Stimulated activated CD4-positive, alpha-beta T cell treated with anti-CD3 and anti-CD28 coated beads, Interleukin-4, amount 100 ng/mL, for 4 hours (primary cell): ENCODE measurements around the gene ZNF407.

Source experiments
- DNase-seq, 2 experiments: peaks; one replicate each; pipeline ENCODE4 v3.0.0-alpha.2; 2020

Gene ZNF407

DNA sequence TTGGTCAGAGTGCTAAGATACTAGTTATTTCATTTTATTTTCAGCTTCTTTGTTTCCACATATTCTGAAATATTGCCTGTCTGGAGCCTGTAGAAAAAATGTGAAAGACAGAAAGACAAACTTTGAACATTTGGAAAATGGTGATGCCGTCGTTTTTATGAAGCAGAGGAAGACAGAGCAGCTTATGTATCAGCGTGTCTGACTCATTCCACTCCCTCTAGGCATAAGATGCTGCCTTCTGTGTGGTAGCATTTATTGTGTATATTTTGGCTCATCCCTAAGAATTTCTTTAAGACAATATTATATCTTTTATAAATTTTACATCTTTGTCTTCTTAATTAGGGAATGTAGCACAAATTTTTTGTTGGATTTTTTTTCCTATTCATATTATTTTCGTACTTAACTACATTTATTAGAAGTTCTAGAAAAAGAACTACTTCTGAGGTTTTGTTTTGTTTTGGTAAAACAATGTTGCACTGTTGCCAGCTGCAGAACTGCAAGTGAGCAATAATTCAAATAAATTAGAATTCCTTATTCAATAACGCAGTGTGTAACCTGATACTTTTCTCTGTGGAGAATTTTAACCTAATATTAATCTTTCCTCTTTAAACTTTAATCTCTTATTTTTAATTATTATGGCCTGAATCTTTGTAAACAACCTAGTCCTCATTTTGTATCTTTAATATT, 300.4 kb downstream of the ZNF407 start:
- no peak for DNase-seq

- DNase-seq, result no peak
Observed at GRCh38 chr18:74898965-74899364, 301.3 kb downstream of the ZNF407 start.

GRCh38 chr18:74899554-74899953, 301.9 kb downstream of the ZNF407 start:
- DNase-seq, result no peak

- DNase-seq, result no peak
Observed at GRCh38 chr18:74901362-74902146, 303.9 kb downstream of the ZNF407 start.

- DNase-seq, result no peak
Observed at GRCh38 chr18:74902147-74902455, 304.4 kb downstream of the ZNF407 start.

GRCh38 chr18:74905247-74905646, 307.6 kb downstream of the ZNF407 start:
- DNase-seq, result no peak

DNA sequence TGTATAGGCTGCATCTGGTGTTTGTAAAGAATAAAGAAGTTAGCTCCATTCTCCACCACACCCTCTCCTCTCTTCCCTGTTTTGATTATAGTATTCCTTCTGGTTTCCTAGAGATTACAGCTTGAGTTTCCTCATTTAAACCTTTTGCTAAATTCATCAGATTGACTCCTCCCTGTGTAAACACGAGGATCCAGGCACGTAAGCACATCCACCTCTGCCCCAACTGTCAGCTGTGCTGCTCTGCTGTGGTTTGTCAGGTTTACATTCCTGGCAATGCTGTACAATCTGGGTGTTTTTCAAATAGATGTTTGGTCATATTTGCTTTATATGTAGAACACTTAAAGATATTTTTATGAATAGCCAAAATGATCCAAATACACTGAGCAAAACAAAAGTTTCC, 308.5 kb downstream of the ZNF407 start:
- no peak for DNase-seq

- DNase-seq, result no peak
Observed at GRCh38 chr18:74914052-74914591, 316.5 kb downstream of the ZNF407 start.

- no peak for DNase-seq
Observed at GRCh38 chr18:74914648-74915047, 317.0 kb downstream of the ZNF407 start.

GRCh38 chr18:74916773-74917393, 319.2 kb downstream of the ZNF407 start:
- DNase-seq, result no peak

- no peak for DNase-seq
Observed at GRCh38 chr18:74918276-74918790, 320.7 kb downstream of the ZNF407 start.

DNA sequence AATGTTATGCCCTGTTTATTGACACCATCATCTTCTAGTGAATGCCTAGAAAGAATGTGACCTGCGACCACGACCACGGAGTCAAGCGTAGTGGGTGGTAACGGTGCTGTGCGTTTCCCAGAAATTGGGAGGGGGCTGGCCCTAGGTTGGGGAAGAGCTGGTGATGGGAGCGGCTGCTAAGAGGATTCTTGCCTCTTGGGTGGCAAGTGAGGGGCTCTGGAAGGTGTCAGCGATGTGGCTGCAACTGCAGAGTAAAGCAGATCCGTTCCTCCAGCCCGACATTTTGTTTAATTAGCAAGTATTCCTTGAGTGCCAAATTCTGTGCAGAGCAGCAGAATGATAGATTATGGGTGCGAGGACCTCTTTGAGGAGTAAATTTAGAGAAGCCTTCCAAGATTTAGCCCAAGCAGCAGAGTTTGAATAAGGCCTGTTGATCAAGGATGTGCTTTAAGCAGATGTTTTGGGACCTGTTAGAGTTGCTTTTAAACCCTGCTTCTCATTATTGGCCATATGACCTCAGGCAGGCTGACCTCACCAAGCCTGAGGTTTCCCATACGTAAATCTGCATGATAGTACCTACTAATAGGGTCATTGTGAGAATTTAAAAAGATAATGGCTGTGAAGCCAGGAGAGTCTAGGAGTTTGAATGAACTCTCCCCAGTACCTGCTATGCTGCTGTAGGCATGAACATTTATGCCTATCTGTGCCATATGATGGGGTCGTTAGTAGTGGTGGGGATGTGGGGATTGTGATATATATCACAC, 323.6 kb downstream of the ZNF407 start:
- no peak for DNase-seq

GRCh38 chr18:74926051-74926450, 328.4 kb downstream of the ZNF407 start:
- DNase-seq, result no peak

DNA sequence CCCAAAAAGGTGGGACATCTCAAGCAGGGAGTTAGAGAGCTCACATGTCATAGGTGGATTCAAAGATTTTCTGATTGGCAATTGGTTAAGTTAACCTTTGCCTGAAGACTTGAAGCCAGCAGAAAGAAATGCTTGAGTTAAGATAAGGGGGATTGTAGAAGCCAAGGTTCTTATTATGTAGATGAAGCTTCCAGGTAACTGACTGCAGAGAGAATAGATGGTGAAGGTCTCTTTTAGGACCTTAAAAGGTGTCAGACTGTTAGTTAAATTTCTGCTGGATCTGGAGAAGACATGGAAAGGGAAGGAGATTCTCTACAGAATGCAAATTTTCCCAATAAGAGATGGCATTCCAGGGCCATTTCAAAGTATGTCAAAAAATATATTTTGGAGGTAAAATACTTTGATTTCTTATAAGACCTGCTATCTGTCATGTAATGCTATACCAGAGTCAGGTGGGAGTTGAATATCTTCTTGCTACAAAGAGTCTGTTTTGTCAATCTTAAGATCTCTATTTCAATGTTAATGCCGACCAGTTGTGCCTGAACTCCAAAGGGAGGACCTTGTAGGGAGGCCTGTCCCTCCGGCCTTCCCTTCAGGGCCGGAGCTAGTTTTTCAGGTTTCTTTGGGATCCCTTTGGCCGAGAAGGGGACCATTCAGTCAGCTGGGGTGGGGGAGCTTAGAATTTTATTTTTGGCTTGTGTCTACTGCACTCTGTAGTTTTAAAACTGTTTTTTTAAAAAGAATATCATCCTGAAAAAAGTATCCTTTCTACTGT, 330.7 kb downstream of the ZNF407 start:
- DNase-seq, result no peak

GRCh38 chr18:74929110-74929509, 331.4 kb downstream of the ZNF407 start:
- no peak for DNase-seq

DNA sequence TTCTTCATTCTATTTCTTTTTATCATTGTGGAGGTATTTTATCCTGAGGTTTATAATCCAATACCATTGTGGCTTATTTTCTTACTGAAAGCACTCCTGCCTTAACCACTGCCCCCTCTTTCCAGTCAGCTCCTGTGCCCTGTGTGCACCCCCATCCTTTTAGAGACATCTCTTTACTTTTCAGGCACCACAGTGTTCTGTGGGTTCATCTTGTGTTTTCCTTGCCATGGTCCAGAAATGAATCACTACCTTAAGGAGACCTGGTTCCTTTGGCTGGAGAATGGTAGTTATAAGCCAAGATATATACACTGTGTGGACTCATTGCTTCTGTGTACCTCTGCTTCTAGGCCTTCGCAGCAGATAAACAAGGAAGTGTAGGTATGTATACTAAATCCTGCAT, 332.9 kb downstream of the ZNF407 start:
- DNase-seq, result no peak

DNA sequence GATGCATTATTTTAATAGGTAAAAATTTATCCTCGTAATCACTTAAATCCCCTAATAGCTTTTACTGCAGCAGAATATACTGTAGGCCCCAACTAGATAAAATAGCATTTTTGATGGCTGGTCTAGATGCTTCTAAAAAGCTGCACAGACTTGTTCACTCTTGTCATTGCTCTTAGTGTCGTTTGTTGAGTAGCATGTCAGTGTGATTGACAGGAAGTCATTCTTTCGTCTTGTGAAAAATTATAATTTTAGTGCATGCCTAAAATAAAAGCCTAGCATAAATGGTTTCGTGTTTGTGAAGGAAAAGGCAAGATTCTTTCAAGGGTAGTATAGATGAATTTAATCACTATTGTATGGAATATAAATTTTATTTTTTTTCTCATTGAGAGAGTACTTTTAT, 336.3 kb downstream of the ZNF407 start:
- DNase-seq, result no peak

DNA sequence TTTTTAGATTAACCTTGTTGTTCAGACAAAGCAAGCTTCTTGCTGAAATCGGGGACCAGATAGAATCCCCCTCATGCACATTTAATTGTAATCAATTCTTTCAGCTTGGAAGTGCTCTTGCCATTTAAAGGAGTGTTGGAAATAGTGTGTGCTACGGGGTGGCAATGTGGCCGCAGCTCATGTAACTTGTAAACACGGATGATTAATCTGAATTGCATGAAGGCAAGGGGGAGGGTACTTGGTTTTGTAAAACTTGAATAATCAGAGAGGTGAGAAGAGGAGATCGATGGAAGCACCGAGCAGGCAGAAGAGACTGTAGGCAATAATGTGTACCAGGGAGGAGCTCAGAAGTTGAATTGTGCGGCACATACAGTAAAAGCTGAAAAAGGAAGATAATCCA, 337.8 kb downstream of the ZNF407 start:
- no peak for DNase-seq

DNA sequence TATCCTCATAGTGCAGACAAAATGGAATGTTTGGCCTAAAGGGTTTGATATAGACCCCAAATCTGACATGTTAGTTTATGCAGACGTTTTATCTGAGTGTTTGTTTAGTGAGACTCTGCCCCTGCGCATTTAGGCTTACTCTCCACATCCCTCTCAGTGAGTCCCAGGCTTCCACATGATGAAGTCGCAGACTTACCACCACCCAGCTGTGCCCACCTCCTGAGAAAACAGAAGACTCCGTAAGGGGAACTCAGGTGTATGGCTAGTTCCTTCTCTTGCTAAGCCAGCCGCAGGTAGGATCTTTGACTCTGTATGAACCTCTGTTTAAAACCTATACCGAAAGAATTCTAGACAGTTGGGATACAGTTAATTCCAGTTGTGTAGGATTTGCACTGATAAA, 338.7 kb downstream of the ZNF407 start:
- no peak for DNase-seq

DNA sequence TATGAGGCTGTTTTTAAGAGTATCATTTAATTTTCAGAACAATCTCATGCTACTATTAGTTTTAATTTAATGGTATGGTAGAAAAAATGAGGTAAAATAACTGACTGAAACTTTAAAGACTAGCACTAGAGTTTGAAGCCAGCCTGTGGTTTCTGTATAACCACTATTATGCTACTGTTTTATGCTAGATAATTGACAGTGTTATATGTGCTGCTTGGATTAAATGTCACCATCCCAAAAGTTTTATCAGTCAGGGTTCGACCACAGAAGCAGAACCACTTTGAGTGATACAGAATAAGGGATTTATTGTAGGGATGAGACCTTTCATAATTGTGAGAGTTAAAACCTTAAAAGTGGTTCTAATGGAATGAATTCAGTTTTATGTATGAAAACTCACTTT, 339.6 kb downstream of the ZNF407 start:
- DNase-seq, result no peak

- DNase-seq, result no peak
Observed at GRCh38 chr18:74940856-74941255, 343.2 kb downstream of the ZNF407 start.

DNA sequence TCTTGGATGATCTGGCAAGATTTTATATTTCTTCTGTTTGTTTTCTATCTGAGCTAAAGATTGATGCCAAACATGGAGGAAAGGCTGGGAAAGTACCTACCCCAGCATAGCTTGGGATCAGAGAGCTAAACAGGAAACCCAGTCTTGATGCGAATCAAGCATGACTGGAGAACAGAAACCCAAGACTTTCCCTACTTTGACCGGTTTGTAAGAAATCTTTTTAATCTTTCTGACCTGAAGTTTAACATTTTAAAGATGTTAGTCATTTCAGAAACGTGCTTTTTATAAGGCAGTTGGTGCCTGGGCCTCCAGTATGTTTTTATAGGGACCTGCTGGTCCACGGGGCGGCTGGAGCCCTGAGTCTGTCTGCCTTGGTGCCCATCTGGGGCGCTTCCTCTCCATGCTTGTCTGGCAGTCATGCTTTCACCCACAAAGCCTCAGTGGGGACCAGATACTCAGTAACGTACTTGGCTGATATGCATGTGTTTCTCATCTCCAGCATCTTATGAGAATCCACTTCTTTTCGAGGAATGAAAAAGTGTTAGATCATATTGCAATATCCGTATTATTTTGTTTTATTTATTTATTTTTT, 344.7 kb downstream of the ZNF407 start:
- no peak for DNase-seq
